ENCODE results near the gene INHBC.

DNA sequence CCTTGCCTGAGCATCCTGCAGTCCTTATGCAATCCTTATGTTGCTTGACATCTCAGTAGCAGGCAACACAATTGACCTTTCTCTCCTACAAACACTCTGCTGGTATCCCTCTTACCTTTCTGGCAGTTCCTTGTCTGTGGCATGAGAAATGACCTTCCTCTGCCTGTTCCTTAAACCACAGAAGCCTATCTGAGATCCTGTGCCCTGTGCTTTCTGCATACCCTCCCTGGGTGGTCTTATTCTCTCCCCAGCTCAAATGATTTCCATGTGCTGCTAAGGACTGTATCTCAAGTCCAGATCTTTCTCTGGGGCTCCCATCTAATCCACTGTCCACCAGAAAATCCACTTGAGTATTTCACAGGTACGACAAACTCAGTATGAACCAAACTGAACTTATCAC lies 47.1 kb downstream of the INHBC start:
- TF ChIP-seq POLR2AphosphoS5 (IDR thresholded peaks at IDR 0.05; ENCODE audit: low read depth, low read length) (no peak), SIN3A (IDR thresholded peaks at IDR 0.05; ENCODE audit: borderline replicate concordance, insufficient read depth, low read depth, low read length) (no peak), TCF7L2 (IDR thresholded peaks at IDR 0.05; ENCODE audit: low read depth, low read length) (no peak)
- TF ChIP-seq, protein P1, sequence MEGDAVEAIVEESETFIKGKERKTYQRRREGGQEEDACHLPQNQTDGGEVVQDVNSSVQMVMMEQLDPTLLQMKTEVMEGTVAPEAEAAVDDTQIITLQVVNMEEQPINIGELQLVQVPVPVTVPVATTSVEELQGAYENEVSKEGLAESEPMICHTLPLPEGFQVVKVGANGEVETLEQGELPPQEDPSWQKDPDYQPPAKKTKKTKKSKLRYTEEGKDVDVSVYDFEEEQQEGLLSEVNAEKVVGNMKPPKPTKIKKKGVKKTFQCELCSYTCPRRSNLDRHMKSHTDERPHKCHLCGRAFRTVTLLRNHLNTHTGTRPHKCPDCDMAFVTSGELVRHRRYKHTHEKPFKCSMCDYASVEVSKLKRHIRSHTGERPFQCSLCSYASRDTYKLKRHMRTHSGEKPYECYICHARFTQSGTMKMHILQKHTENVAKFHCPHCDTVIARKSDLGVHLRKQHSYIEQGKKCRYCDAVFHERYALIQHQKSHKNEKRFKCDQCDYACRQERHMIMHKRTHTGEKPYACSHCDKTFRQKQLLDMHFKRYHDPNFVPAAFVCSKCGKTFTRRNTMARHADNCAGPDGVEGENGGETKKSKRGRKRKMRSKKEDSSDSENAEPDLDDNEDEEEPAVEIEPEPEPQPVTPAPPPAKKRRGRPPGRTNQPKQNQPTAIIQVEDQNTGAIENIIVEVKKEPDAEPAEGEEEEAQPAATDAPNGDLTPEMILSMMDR (IDR thresholded peaks at IDR 0.05) = no peak
- TF ChIP-seq, protein P2, sequence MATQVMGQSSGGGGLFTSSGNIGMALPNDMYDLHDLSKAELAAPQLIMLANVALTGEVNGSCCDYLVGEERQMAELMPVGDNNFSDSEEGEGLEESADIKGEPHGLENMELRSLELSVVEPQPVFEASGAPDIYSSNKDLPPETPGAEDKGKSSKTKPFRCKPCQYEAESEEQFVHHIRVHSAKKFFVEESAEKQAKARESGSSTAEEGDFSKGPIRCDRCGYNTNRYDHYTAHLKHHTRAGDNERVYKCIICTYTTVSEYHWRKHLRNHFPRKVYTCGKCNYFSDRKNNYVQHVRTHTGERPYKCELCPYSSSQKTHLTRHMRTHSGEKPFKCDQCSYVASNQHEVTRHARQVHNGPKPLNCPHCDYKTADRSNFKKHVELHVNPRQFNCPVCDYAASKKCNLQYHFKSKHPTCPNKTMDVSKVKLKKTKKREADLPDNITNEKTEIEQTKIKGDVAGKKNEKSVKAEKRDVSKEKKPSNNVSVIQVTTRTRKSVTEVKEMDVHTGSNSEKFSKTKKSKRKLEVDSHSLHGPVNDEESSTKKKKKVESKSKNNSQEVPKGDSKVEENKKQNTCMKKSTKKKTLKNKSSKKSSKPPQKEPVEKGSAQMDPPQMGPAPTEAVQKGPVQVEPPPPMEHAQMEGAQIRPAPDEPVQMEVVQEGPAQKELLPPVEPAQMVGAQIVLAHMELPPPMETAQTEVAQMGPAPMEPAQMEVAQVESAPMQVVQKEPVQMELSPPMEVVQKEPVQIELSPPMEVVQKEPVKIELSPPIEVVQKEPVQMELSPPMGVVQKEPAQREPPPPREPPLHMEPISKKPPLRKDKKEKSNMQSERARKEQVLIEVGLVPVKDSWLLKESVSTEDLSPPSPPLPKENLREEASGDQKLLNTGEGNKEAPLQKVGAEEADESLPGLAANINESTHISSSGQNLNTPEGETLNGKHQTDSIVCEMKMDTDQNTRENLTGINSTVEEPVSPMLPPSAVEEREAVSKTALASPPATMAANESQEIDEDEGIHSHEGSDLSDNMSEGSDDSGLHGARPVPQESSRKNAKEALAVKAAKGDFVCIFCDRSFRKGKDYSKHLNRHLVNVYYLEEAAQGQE (IDR thresholded peaks at IDR 0.05; ENCODE audit: insufficient read depth in 1 of 2, low read depth in 2 of 2, low read length in 1 of 2) = no peak
